Measurements from ENCODE around the gene GAGE10. TPM values are rescaled to one million over a fixed set of nuclear protein-coding genes. Genes with fewer than 3 reads are reported as not detected.
A peak's percentile ranks its signal among the peaks of the same experiment; 100 is the strongest.

The GAGE10 gene
- total and polyA plus RNA-seq, 2 donors (not counting 1 experiment from before 2014, with no cell fraction given) = not detected

GRCh38 chrX:49308604-49309269, 5.3 kb downstream of the GAGE10 start:
- no peaks in the 10 kb centered on the region for H3K9me3 Mint-ChIP-seq (ENCODE audit: insufficient read depth)
- ChIA-PET CTCF (no interaction called here), POLR2A (no interaction called here)
- H3K27ac Mint-ChIP-seq = peak overlapping the region; percentile 93
- H3K79me2 ChIP-seq (ENCODE audit: control insufficient read depth, insufficient read depth, low read length) = no peaks in the 10 kb centered on the region
- 100% methylated on average over 2 of the region's 15 CpGs for WGBS (ENCODE audit: insufficient coverage)
- no peak for TF ChIP-seq CTCF (IDR thresholded peaks at IDR 0.05)
- no peak for TF ChIP-seq EZH2 (IDR thresholded peaks at IDR 0.05; ENCODE audit: borderline replicate concordance, insufficient read depth, low read depth, low read length, poor library complexity, severe bottlenecking)
- H2AFZ ChIP-seq (ENCODE audit: insufficient read depth, low read depth, low read length, poor library complexity, severe bottlenecking) = peak overlapping the region; percentile 90
- H3K27ac ChIP-seq (ENCODE audit: low read length in 2 of 2) = peak overlapping the region; percentile 75 to 77
- peak overlapping the region; percentile 77 for H3K4me2 ChIP-seq (replicated peaks; ENCODE audit: low read depth, low read length, poor library complexity, severe bottlenecking)
- H3K4me3 Mint-ChIP-seq = peak overlapping the region; percentile 84
- peaks cover 19% of the 10 kb centered on the region for H3K4me1 Mint-ChIP-seq
- DNase-seq (peak; percentile 40), ATAC-seq (ENCODE audit: low read depth) (peak; percentile 47)
- intact Hi-C loops (cut with micrococcal nuclease) = no loop called here
- H3K9me3 ChIP-seq (ENCODE audit: control extremely low read depth in 1 of 3, control insufficient read depth in 2 of 3, insufficient read depth in 1 of 3, low read length in 2 of 3) = peaks cover 0 to 5% (median 0%) of the 10 kb centered on the region in 3 donors
- H3K9ac ChIP-seq (ENCODE audit: low read length) = peak overlapping the region; percentile 68
- peaks cover 11 to 20% of the 10 kb centered on the region in 2 donors for H3K4me1 ChIP-seq (ENCODE audit: control insufficient read depth in 2 of 2, insufficient read depth in 2 of 2, low read length in 2 of 2)
- no peaks in the 10 kb centered on the region for H3K27me3 Mint-ChIP-seq
- no peaks in the 10 kb centered on the region for H3K36me3 ChIP-seq (replicated peaks in 1 of 2; ENCODE audit: control extremely low read depth in 1 of 2, control insufficient read depth in 1 of 2, extremely low read depth in 1 of 2, insufficient read depth in 2 of 2, low read length in 1 of 2)
- no peaks in the 10 kb centered on the region for H3K27me3 ChIP-seq (replicated peaks in 1 of 4; ENCODE audit: control extremely low read depth in 1 of 4, control insufficient read depth in 3 of 4, insufficient read depth in 4 of 4, low read length in 3 of 4)
- H3K4me3 ChIP-seq (ENCODE audit: control extremely low read depth in 1 of 5, extremely low read depth in 1 of 5, insufficient read depth in 1 of 5, low read depth in 2 of 5, low read length in 4 of 5) = peak overlapping the region; percentile 25 to 64 (median 44)
- no peaks in the 10 kb centered on the region for H4K20me1 ChIP-seq (ENCODE audit: control insufficient read depth, insufficient read depth, low read length, poor library complexity, severe bottlenecking)

GRCh38 chrX:49309401-49309981, 6.0 kb downstream of the GAGE10 start:
- no CpG with 5 or more reads among the region's 8 CpGs for WGBS (ENCODE audit: insufficient coverage)
- Mint-ChIP-seq H3K4me1 (peaks cover 19% of the 10 kb centered on the region), H3K9me3 (ENCODE audit: insufficient read depth) (no peaks in the 10 kb centered on the region), H3K27me3 (no peaks in the 10 kb centered on the region), H3K27ac (peak overlapping the region; percentile 93), H3K4me3 (peak overlapping the region; percentile 84)
- CTCF ChIA-PET = interaction anchor here (0.7 kb wide), 1 partner anchor 18 kb away, joined by 3 read pairs; no protein-coding TSS in a partner anchor
- Histone ChIP-seq H3K79me2 (ENCODE audit: control insufficient read depth, insufficient read depth, low read length) (no peaks in the 10 kb centered on the region), H4K20me1 (ENCODE audit: control insufficient read depth, insufficient read depth, low read length, poor library complexity, severe bottlenecking) (no peaks in the 10 kb centered on the region), H3K4me2 (replicated peaks; ENCODE audit: low read depth, low read length, poor library complexity, severe bottlenecking) (peak overlapping the region; percentile 77), H3K9me3 (ENCODE audit: control extremely low read depth in 1 of 3, control insufficient read depth in 2 of 3, insufficient read depth in 1 of 3, low read length in 2 of 3) (peaks cover 0 to 5% (median 0%) of the 10 kb centered on the region in 3 donors), H3K27ac (ENCODE audit: low read length in 2 of 2) (peak overlapping the region; percentile 75 to 77), H3K9ac (ENCODE audit: low read length) (peak overlapping the region; percentile 68), H3K36me3 (replicated peaks in 1 of 2; ENCODE audit: control extremely low read depth in 1 of 2, control insufficient read depth in 1 of 2, extremely low read depth in 1 of 2, insufficient read depth in 2 of 2, low read length in 1 of 2) (no peaks in the 10 kb centered on the region), H3K4me1 (ENCODE audit: control insufficient read depth in 2 of 2, insufficient read depth in 2 of 2, low read length in 2 of 2) (peaks cover 11 to 20% of the 10 kb centered on the region in 2 donors), H2AFZ (ENCODE audit: insufficient read depth, low read depth, low read length, poor library complexity, severe bottlenecking) (peak overlapping the region; percentile 90), H3K4me3 (ENCODE audit: control extremely low read depth in 1 of 5, extremely low read depth in 1 of 5, insufficient read depth in 1 of 5, low read depth in 2 of 5, low read length in 4 of 5) (peak overlapping the region; percentile 25 to 64 (median 44)), H3K27me3 (replicated peaks in 1 of 4; ENCODE audit: control extremely low read depth in 1 of 4, control insufficient read depth in 3 of 4, insufficient read depth in 4 of 4, low read length in 3 of 4) (no peaks in the 10 kb centered on the region)
- peak; percentile 36 for ATAC-seq (ENCODE audit: low read depth)
- DNase-seq = peak; percentile 40
- intact Hi-C loops (cut with micrococcal nuclease) = no loop called here
- no peak for TF ChIP-seq EZH2 (IDR thresholded peaks at IDR 0.05; ENCODE audit: borderline replicate concordance, insufficient read depth, low read depth, low read length, poor library complexity, severe bottlenecking)
- no peak for TF ChIP-seq CTCF (IDR thresholded peaks at IDR 0.05)
- POLR2A ChIA-PET = interaction anchor here (0.6 to 1.0 kb wide), 2 partner anchors 40 to 115 kb away, joined by 3 to 7 read pairs; partner anchors contain the start of gene PPP1R3F

Data from B cell (primary cell).